ENCODE data around the gene KIF19. TPM values are rescaled to one million over a fixed set of nuclear protein-coding genes. Genes with fewer than 3 reads are reported as not detected.

KIF19 gene
- total RNA-seq, 1 experiment from 2014 or later: 0.15 TPM

DNA sequence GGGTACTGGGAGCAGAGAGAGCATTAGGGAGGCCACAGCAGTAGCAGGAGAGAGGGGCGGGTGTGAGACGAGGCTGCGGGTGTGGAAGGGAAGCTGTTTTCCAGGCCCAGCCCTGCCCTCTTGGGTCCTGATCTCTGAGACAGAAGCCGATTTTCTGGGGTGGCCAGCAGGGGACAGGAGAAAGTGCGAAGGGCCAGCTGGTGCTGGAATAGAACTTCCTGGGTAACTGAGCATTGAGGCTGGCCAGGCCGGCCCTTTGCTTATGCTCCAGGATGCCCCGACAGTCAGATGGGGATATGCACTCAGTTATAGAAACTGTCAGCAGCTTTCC lies 34.8 kb downstream of the KIF19 start:
- no peak overlapping the region for H3K9ac ChIP-seq (ENCODE audit: low read length)
- ATAC-seq (peak; percentile 28; the same call in 1 of the 2 replicates), DNase-seq (ENCODE audit: low read depth, low spot score) (no peak)
- ChIA-PET POLR2A (interaction anchor here (0.9 kb wide), 1 partner anchor 60 kb away, joined by 3 read pairs; no protein-coding TSS in a partner anchor), CTCF (interaction anchor here (0.6 to 5.6 kb wide), 16 partner anchors 8 to 175 kb away, joined by 3 to 32 read pairs (median 6); no protein-coding TSS in a partner anchor), RAD21 (ENCODE audit: low non-redundant PET in 1 of 2, low total read pairs in 2 of 2, uncharacterized antibody in 2 of 2, unreplicated experiment in 2 of 2) (interaction anchor here in 1 of 2 experiments (0.8 kb wide), 1 partner anchor 55 kb away, joined by 3 read pairs; no protein-coding TSS in a partner anchor)
- intact Hi-C loops (cut with micrococcal nuclease): loop anchor here (1.0 kb wide), 1 partner anchor 60 kb away; no protein-coding TSS in a partner anchor
- TF ChIP-seq, protein P1, sequence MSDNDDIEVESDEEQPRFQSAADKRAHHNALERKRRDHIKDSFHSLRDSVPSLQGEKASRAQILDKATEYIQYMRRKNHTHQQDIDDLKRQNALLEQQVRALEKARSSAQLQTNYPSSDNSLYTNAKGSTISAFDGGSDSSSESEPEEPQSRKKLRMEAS (IDR thresholded peaks at IDR 0.05): no peak
- TF ChIP-seq, protein P2, sequence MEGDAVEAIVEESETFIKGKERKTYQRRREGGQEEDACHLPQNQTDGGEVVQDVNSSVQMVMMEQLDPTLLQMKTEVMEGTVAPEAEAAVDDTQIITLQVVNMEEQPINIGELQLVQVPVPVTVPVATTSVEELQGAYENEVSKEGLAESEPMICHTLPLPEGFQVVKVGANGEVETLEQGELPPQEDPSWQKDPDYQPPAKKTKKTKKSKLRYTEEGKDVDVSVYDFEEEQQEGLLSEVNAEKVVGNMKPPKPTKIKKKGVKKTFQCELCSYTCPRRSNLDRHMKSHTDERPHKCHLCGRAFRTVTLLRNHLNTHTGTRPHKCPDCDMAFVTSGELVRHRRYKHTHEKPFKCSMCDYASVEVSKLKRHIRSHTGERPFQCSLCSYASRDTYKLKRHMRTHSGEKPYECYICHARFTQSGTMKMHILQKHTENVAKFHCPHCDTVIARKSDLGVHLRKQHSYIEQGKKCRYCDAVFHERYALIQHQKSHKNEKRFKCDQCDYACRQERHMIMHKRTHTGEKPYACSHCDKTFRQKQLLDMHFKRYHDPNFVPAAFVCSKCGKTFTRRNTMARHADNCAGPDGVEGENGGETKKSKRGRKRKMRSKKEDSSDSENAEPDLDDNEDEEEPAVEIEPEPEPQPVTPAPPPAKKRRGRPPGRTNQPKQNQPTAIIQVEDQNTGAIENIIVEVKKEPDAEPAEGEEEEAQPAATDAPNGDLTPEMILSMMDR (IDR thresholded peaks at IDR 0.05 in 2 of 3, conservative IDR thresholded peaks at IDR 0.05 in 1 of 3; ENCODE audit: borderline replicate concordance in 1 of 3, insufficient read depth in 1 of 3, low read depth in 2 of 3, low read length in 2 of 3): peak in 1 of 3 experiments; percentile 9; a peak in 1 of 6 replicates
- TF ChIP-seq RAD21 (IDR thresholded peaks at IDR 0.05; ENCODE audit: low read depth): no peak
- no peak for TF ChIP-seq ELF1 (IDR thresholded peaks at IDR 0.05; ENCODE audit: borderline replicate concordance, low read depth)
- no peak overlapping the region; the same call in 1 of the 2 replicates for H3K27ac ChIP-seq (ENCODE audit: low read depth, low read length)
- BruUV-seq (replicated peaks): no TSS peak
- no peaks in the 10 kb centered on the region for H3K79me2 ChIP-seq (ENCODE audit: insufficient read depth, low read length)
- H4K20me1 ChIP-seq (ENCODE audit: insufficient read depth): no peaks in the 10 kb centered on the region
- H2AFZ ChIP-seq (ENCODE audit: low read depth, low read length, poor library complexity, severe bottlenecking): no peak overlapping the region
- H3K9me2 ChIP-seq (ENCODE audit: insufficient read depth): no peaks in the 10 kb centered on the region
- no peak overlapping the region for H3K4me3 ChIP-seq (replicated peaks in 1 of 2; ENCODE audit: low read depth in 1 of 2, low read length in 2 of 2)
- peaks cover 0 to 8% of the 10 kb centered on the region in 2 experiments; a peak in 1 of 4 replicates for H3K4me1 ChIP-seq (ENCODE audit: control insufficient read depth in 1 of 2, insufficient read depth in 2 of 2, low read length in 2 of 2)
- no peaks in the 10 kb centered on the region for H3K36me3 ChIP-seq (ENCODE audit: control insufficient read depth in 1 of 2, insufficient read depth in 2 of 2, low read length in 2 of 2)
- H3K27me3 ChIP-seq (ENCODE audit: insufficient read depth, low read length): no peaks in the 10 kb centered on the region
- no peaks in the 10 kb centered on the region for H3K9me3 ChIP-seq (ENCODE audit: control insufficient read depth in 1 of 2, insufficient read depth in 1 of 2, low read depth in 1 of 2, low read length in 2 of 2)
- no peak overlapping the region for H3K4me2 ChIP-seq (ENCODE audit: low read length)
